Measurements from ENCODE around the gene CEPT1.

- TF ChIP-seq CTCF (IDR thresholded peaks at IDR 0.05), result no peak
- no peak for TF ChIP-seq POLR2A (IDR thresholded peaks at IDR 0.05)
These were observed 55.1 kb downstream of the CEPT1 start for GRCh38 chr1:111195002-111195684.

Data from testis (tissue), 2 donors.